Measurements from ENCODE around the gene MYO1D.
"Not testable (repeated sequence)": the region's sequence is repeated elsewhere in the genome, so short reads cannot be mapped to it uniquely, and the experiment has no call there.

Gene MYO1D

DNA sequence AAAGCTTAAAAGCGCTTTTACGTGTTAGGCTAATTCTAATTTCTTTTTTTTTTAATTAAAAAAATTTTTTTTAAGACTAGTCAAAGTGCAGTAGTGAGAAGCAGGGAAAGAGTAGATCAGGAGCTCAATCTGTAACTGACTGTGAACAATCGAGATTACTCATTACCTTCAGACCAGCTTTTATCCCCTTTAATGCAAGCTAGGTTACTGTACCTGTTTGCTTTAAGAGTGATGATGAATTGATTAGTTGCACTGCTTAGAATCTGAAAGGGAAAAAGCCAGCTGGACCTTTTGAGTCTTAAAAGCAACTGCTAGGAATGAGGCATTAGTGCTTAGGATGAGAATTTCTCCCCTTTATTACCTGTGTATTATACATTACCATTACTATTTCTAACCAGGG, 413.6 kb downstream of the MYO1D start:
- DNase-seq (ENCODE audit: low read depth, low spot score): no peak

GRCh38 chr17:32461853-32462617, 414.9 kb downstream of the MYO1D start:
- no peak for DNase-seq (ENCODE audit: low read depth, low spot score)

- DNase-seq (ENCODE audit: low read depth, low spot score): no peak
These were observed 415.4 kb downstream of the MYO1D start for GRCh38 chr17:32461498-32461852.

DNA sequence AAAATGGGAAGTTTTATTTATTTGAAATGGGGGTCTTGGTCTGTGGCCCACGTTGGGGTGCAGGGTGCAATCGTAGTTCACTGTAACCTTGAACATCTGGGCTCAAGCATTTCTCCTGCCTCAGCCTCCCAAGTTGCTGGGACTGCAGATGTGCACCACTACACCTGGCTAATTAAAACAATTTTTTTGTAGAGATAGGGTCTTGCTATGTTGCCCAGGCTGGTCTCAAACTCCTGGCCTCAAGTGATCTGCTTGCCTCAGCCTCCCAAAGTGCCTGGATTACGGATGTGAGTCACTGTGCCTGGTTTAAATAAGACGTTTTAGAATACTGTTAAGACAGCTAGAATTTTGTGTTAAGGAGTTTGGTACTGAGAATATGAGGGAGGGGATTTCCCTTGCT, 416.9 kb downstream of the MYO1D start:
- DNase-seq (ENCODE audit: low read depth, low spot score): no peak

- no peak for DNase-seq (ENCODE audit: low read depth, low spot score)
These were observed 418.6 kb downstream of the MYO1D start for GRCh38 chr17:32458371-32458770.

DNA sequence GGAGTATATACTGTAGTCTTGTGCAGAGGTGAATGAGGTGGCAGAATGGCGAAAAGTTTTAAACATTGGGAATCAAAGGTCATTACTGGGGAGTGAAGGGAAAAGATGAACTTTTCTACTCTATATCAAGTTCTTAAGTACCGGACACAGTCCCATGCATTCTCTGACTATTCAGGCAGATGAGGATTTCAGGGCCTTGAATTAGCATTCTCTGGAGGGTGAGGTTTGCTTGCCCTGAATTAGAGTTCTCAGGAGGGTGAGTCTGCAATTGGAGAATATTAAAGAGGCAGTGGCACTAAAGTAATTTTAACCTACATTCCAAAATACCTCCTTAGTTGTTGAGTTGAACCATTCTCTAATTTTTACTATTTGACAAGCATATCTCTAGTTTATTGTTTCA, 423.6 kb downstream of the MYO1D start:
- no peak for DNase-seq (ENCODE audit: low read depth, low spot score)

DNA sequence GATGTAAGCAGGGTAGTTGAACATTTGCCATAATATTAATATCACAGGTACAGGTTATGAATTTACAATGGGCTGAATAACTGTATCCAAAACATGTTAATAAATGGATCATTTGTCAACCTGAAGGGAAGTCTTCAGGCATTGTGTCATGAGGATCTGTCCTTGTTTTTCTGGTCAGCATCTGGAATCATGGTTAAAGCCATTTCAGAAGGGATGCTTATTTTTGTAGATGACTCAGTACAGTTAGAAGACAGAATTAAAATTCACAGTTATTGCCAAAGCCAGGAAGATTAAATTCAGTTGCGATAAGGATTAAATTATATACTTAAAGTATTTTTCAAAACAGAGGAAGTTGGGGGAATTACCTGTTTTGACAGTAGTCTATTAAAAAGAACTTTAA, 424.6 kb downstream of the MYO1D start:
- DNase-seq (ENCODE audit: low read depth, low spot score): no peak

DNA sequence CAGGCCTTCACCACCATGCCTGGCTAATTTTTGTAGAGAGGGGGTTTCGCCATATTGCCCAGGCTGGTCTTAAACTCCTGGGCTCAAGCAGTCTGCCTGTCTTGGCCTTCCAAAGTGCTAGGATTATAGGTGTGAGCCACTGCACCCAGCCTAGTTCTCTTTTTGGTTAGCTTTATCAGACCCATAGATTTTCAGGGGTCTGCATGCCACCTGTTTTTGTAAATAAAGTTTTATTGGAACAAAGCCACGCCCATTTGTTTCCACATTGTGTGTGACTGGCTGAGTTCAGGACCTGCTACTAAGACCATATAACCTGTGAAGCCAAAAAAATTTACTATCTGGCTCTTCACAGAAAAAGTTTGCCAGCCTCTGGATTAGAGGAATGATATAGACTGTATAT, 425.0 kb downstream of the MYO1D start:
- DNase-seq (ENCODE audit: low read depth, low spot score): no peak

- not testable (repeated sequence) for DNase-seq (ENCODE audit: low read depth, low spot score)
These were observed 426.5 kb downstream of the MYO1D start for GRCh38 chr17:32450379-32450778.

GRCh38 chr17:32449963-32450362, 427.0 kb downstream of the MYO1D start:
- DNase-seq (ENCODE audit: low read depth, low spot score): no peak

DNA sequence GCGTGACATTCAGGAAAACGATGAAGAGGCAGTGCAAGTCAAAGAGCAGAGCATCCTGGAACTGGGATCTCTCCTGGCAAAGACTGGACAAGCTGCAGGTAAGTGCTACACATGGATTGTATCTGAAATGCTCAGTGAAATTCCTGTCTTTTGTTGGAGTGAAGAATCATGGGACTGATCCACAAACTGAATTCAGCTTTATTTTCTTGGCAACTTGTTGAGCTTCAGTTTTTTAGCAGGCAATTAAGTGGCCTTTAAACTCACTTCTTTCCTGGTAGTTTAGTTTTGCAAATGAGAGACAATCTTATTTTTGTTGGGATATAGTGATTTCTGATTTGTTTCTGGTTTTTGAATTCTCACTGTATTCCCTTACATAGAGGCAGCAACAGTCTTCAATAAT, 430.0 kb downstream of the MYO1D start:
- DNase-seq (ENCODE audit: low read depth, low spot score): no peak

GRCh38 chr17:32445971-32446370, 431.0 kb downstream of the MYO1D start:
- DNase-seq (ENCODE audit: low read depth, low spot score): no peak

- no peak for DNase-seq (ENCODE audit: low read depth, low spot score)
These were observed 431.4 kb downstream of the MYO1D start for GRCh38 chr17:32445497-32445896.

DNA sequence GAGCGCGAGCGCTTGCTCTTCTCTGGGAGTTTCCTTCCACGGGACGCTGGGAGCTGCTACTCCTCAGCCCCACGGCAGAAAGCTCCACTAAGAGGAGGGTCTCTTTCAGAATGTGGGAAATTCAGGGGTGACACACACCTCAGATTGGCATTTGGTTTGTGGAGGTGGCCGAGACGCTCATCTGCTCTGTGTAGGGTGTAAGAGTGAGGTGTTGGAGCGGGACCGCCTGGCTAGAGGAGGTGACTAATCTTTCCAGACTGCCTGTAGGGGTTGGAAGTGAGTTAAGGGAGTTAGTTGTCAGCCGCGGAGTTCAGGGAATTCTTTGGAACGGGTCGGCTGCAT, 431.9 kb downstream of the MYO1D start:
- no peak for DNase-seq (ENCODE audit: low read depth, low spot score)

DNA sequence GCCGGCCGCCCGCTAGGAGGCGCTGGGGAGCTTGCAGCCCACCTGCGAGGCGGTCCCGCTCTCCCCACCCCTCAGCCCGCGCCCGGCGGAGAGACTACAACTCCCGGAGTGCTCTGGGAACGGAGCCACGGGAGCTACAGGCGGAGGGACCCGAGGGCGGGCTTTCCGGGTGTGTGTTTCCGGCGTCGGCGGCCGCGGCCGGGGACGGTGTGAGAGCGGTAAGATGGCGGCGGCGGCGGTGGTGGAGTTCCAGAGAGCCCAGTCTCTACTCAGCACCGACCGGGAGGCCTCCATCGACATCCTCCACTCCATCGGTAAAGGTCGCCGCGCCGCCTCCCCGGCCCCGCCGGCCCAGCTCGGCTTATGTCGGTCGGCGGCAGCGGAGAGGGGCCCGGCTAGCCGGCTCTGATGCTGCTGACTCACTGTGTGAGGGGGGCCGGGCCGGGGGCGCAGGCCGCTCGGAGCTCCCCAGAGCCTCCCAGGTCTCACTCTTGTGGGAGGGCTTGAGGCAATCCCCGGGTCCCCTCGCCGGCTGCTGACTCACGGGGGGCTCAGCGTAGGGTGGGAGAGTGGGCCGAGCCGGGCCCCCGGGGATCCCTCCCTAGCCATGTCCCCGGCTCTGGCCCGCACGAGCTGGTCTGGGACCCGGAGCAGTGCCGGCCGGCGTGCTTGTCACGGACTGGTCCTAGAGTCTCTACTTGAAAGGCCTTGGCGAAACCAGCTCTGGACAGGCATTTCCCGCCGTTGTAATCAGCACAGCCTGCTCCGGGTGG, 432.4 kb downstream of the MYO1D start, which contains the start of gene PSMD11:
Gene PSMD11 (plus strand): TSS at position 210 of the 773 bp plus-strand sequence. CDS start 14 bp downstream, at position 224.
- peak; percentile 84 for DNase-seq (ENCODE audit: low read depth, low spot score)

GRCh38 chr17:32443827-32444300, 433.1 kb downstream of the MYO1D start:
- no peak for DNase-seq (ENCODE audit: low read depth, low spot score)
